LHCN-M2 (cell line): Measurements from ENCODE around the gene ASPG. TPM values are rescaled to one million over a fixed set of nuclear protein-coding genes. Genes with fewer than 3 reads are reported as not detected.
A peak's percentile ranks its signal among the peaks of the same experiment; 100 is the strongest.

Source experiments
- DNase-seq: peaks from one replicate; pipeline ENCODE4 v3.0.0-alpha.2; 2012; ENCODE audit warnings: low read depth
- polyA plus RNA-seq: library from polyadenylated mRNA; unstranded; fragments of >200 nt; gene quantifications from one replicate; pipeline ENCODE4 v1.2.1, GENCODE V29; 2012; ENCODE audit warnings: missing spikeins
- total RNA-seq: library from RNA; depleted of rRNA; stranded (reverse); fragments of >200 nt; gene quantifications from 2 replicates; pipeline ENCODE4 v1.2.3, GENCODE V29; 2014; rRNA removed

The ASPG gene
- total RNA-seq, result 0.19 and 0.34 TPM in 2 replicates
- polyA plus RNA-seq, result not detected

DNA sequence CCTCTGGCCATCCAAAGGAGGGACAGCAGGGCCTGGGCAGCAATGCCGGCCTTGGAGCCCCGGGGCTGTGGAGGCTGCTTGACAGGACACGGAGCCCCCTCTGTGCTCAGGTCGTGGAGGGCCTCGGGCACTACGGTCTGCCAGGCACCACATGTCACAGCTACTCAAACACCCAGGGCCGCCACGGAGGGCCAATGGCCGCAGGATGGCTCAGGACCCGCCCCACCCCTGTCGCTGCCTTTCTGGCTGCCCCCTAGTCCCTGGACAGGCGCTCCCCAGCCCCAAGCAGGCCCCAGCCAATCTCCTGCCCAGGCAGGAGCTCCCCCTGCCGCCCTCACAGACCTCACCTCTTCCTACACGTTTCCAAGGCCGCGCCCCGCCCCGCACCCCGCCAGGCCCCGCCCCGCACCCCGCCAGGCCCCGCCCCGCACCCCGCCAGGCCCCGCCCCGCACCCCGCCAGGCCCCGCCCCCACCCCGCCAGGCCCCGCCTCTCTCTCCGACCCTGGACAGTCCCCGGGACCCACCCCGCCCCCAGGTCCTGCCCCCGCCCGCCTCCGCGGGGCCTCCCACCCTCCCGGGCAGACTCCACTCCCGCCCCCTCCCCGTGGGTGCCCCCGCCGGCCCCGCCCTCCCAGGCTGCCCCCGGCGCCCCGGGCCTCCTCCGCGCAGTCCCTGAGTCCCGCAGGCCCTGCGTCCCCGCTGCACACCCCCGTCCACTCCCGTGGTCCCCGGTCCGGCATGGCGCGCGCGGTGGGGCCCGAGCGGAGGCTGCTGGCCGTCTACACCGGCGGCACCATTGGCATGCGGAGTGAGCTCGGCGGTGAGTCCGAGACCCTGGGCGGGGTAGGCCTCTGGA lies at the start of gene ASPG:
ASPG (plus strand) TSS at position 669 of the 857 bp plus-strand sequence; CDS start at position 740, 71 bp downstream.
- no peak for DNase-seq

DNA sequence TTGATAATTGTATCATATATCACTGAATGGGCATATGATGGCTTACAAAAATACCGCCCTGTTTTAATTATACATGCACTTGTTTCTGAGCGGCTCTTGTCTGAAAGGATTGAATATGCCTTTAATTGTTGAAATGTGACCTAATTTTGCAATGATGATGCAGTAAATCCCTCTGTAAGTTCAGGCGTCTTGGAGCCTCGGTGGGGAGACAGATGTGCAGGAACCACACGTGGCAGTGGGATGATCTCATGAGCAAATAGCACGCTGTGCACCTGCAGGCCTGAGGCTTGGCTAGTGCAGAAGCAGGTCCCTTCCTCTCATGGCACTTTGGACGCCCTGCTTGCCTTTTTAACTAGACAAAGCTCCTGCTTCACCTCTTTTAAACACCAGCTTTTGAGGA lies 49.3 kb upstream of the ASPG start:
- DNase-seq, result no peak

DNA sequence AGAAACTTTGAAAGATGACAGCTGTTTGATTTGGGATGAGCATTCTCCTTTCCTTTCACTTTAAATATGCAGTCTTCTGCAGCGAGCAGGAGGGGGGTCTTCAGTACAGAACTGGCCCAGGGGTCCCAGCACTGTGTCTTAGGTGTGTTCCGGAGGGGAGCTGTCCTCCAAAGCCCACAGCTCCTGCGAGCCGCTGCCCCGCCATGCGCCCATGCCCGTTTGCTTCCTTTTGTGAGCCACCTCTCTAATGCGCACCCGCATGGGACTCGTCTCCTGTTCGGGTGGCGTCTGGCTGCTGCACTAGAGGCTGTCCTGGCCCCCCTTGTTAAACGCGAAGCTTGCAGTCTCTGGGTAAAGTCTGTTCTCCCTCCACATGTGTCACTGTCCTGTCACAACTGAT lies 48.4 kb upstream of the ASPG start:
- no peak for DNase-seq

DNA sequence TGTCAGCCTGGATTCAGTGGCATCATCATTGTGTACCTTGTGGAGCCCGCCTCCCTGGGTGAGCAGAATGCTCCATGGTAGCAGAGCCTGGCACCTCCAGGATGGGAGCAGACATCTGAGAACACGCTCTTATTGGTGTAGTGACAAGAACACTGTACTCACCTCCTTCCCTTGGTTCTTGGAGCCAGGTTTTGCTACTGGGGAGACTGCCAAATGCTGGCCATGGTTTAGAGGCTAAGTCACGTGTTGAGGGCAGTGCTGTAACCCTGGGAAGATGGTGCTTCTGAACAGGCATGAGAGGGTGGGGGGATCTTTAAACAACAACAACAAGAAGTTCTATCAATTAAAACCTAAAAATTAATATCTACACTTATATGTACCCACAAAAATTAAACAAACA lies 47.6 kb upstream of the ASPG start:
- DNase-seq, result no peak

DNA sequence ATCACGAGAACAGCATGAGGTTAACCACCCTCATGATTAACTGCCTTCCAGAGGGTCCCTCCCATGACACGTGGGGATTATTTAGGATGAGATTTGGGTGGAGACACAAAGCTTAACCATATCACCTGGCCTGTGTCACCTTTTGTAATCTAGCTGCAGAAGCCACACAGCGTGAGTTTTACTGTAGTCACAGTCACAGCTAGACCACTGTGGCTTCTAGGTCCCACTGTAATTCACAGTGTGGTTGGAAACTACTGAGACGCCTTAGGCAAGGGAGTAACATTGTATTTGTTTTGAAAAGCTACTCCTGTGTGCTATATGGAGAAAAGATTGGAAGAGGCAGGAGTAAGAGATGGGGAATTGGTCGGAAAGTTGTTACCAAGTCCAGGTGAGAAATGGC lies 46.3 kb upstream of the ASPG start:
- DNase-seq, result no peak

DNA sequence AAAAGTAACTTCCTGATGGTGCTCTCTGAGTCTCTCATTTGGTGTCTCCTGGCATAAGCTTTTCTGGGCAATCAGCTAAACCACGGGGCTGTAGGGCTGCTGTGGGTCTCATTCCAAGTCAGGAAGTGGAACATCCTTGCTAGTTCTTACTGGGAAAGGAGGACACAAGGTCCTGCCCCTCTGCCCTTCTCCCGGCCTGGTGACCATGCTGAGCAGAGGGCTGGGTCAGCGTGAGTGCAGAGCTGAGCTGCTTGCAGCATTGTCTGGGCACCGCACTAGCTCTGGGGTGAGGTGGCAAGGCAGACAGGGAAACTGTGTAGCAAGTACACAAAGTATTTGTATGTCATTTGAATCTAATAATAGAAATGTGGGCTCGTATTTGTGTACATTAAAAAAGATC lies 45.0 kb upstream of the ASPG start:
- DNase-seq, result peak; percentile 37

DNA sequence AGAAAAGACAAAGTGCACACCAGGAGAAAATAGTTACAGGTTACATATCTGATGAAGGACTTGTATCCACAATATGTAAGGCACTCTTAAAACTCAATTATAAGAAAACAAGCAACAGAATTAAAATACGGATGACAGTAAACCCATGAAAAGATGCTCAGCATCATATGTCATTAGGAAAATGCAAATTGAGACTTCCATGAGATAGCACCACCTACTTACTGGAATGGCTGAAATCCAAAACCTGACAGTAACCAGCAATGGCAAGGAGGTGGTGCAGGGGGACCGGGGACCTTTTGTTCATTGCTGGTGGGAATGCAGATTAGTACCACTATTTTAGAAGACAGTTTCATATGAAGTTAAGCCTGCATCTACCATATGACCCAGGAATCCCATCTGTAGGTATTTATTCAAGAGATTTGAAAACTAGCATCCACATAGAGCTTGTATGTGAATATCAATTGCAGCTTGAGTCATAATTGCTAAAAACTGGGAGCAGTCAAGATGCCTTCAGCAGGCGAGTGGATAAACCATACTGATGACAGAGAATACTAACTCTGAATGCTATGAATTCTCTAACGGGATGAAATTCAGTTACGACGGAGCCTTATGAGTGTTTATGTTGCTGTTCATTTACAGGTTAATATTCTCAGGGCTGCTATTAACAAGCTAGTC lies 43.9 kb upstream of the ASPG start:
- DNase-seq, result no peak

DNA sequence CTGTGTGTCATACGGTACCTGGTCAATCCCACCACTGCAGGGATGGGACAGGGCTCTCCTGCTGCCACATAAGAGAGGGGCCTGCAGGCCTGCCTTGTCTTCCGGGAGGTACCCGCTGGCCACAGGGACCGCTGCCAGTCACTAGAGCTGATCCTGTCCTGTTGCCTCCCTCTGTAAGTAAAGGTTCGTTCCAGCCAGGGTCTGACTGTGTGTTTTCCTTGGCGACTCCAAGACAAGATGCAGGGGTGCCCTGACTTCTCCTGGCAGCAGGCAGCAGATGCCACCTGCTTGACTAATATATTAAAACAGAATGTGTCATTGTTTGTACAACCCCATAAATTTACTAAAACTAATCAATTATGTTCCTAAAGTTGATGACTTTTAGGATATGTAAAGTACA lies 41.5 kb upstream of the ASPG start:
- DNase-seq, result no peak

DNA sequence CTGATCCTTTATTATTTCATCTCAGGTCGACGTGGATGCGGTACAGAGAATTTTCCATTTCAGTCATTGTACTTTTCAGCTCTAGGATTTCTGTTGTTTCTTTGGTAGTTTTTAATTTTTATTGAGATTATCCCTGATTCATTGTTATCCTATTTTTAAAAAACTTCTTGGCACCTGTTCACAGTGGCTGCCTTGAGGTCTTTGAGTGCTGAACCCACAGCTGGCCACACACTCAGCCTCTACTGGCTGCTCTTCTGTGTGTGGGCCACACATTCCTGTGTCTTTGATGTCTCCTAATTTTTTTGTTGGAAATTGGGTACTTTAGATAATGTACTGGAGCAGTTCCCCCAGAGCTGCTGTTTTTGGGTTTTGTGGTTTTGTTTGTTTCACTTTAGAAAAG lies 37.7 kb upstream of the ASPG start:
- DNase-seq, result peak; percentile 71

DNA sequence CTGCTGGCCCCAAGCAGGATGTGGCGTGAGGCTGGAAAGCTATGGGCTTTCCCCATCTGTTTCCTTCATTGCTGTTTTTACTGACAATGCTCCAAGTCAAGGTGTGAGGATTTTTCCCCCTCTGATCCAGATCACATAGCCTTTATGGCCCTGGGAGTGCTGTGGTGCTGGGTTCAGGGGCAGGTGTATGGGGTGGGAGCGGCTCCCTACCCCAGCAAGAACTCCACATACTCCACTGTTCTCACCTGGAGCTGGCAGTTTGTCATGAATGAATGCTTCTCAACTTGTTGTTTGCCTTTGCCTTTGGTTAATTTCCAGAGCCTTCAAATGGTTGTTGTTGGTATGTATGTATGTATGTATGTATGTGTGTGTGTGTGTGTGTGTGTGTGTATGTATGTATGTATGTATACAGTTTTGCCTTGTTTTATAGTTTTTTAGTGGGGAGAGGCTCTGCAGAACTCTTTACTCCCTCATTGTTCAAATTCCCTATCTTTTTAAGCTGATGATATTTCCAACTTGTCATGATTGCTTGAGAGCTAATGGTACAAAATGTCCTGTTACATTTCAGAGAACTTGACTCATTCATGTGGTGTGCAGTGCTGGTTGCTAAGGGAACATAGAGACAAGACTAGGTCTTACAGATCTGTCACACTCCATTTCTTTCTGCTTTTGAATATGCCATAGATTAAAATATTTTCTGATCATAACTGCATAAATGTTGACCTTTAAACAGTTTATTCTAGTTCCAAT lies 36.6 kb upstream of the ASPG start:
- peak; percentile 97 for DNase-seq

DNA sequence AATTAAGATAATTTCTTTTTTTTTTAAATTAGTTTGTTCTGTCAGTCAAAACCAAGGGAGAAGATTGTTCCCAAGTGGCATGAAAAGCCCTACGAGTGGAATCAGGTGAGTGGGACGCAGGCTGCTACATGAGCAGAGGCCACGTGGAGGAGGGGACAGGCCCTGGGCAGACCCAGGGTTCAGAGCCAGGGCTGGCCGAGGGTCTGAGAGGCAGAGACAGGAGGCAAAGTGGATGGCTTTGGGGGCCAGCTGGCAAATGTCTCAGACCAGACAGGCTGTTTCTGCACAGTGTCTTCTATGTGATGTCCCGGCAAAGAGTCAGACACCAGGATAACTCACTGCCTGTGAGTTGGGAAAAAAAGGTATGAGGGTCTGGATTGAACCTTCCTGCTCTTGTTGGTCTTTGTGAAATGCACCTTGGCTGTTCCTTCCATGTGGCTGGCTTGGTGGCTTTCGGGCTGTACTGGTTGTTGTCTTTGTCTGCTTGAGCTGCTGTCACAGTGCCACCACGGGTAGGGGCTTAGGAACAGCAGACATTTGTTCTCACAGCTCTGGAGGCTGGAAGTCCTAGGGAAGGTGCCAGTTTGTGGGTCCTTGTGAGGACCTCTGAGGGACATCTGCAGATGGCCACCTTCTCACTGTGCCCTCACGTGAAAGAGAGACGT lies 35.8 kb upstream of the ASPG start:
- peak; percentile 22 for DNase-seq

DNA sequence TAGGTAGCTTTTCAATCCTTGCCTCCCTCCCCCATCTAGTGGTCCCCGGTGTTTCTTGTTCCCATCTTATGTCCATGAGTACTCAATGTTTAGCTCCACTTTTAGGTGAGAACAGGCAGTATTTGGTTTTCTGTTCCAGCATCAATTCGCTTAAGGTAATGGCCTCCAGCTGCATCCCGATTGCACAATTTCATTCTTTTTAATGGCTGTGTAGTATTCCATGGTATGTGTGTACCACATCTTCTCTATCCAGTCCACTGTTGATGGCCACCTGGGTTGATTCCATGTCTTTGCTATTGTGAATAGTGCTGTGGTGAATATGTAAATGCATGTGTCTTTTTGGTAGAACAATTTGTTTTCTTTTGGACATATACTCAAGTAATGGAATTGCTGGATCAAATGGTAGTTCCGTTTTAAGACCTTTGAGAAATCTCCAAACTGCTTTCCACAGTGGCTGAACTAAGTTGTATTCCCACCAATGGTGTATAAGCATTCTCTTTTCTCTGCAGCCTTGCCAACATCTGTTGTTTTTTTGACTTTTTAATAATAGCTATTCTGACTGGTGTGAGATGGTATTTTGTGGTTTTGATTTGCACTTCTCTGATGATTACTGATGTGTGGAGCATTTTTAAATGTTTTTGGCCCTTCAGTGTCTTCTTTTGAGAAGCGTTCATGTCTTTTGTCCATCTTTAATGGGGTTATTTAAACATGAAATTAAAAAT lies 34.2 kb upstream of the ASPG start:
- DNase-seq, result peak; percentile 81

DNA sequence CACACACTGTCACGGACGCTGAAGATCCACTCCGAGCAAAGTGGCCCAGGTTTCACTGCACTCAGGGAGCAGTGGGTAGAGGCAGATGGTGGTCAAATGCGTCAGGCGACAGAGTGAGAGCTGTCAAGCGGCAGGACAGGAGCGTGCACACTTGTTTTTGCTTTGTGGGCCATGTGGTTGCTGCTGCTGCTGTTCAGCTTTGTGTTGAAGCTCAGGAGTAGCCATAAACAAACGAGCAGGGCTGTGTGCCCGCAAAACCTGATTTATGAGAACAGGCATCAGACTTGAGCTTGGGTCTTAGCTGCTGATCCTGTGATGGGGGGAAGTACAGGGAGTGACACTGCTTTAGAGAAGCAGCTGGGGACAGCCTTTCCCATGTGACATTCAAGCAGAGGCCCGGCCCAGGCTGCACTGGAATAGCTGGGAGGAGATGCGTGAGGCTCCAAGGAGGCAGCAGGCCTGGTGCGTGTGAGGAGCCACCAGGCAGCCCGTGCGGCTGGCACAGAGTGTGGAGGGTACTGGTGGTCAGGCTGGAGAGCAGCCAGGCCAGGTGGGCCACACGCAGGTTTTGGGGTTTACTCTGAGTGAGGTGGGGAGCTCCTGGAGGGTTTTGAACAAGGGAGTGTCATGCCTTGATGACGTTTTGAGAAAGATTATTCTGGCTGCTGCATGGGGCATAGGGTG lies 31.1 kb upstream of the ASPG start:
- no peak for DNase-seq

DNA sequence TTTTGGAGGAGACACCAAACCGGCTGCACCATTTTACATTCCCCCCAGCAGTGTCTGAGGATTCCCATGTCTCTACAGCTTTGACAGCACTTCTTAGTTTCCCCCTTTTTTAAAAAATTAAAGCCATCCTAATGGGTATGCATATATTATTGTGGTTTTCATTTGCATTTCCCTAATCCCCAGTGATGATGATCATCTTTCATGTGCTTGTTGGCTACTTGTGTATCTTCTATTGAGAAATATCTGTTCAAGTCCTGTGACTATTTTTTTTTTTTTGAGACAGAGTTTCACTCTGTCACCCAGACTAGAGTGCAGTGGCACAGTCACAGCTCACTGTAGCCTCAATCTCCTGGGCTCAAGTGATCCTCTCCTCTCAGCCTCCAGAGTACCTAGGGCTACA lies 23.2 kb upstream of the ASPG start:
- DNase-seq, result no peak

DNA sequence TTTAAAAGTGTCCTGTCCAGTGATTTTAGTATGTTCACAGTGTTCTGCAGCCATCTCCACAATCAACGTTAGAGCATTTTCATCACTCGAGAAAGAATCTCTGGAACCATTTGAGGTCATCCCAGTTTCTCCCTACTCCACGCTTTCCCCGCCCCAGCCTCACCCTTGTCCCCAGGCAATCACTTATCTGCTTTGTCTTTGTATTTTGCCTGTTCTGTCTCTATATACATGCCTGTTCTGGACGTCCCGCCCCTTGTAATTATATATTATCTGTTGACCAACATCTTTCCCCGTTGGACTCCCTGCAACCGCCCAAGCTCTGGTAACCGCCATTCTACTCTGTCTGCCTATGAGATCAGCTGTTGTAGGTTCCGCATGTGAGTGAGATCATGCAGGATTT lies 21.5 kb upstream of the ASPG start:
- DNase-seq, result no peak

DNA sequence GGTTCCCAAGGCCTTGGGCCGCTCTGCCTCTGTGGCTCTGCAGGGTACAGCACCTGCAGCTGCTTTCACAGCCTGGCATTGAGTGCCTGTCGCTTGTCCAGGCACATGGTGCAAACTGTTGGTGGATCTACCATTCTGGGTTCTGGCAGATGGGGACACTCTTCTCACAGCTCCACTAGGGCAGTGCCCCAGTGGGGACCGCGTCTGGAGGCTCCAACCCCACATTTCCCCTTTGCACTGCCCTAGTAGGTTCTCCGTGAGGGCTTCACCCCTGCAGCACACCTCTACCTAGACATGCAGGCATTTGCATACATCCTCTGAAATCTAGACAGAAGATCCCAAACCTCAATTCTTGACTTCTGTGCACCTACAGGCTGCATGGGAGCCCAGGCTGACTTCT lies 19.2 kb upstream of the ASPG start:
- DNase-seq, result no peak

DNA sequence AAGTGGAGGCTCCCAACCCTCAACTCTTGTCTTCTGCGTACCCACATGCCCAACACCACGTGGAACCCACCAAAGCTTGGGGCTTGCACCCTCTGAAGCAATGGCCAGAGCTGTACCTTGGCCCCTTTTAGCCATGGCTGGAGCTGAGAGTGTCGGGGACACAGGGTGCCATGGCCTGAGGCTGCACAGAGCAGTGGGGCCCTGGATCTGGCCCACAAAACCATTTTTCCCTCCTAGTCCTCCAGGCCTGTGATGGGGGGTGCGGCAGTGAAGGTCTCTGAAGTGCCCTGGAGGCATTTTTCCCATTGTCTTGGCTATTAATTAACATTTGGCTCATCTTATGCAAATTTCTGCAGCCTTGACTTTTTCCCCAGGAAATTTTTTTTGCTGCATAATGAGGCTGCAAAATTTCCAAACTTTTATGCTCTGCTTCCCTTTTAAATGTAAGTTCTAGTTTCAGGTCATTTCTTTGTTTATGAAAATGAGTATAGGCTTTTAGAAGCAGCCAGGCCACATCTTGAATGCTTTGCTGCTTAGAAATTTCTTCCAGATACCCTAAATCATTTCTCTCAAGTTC lies 18.7 kb upstream of the ASPG start:
- DNase-seq, result no peak

DNA sequence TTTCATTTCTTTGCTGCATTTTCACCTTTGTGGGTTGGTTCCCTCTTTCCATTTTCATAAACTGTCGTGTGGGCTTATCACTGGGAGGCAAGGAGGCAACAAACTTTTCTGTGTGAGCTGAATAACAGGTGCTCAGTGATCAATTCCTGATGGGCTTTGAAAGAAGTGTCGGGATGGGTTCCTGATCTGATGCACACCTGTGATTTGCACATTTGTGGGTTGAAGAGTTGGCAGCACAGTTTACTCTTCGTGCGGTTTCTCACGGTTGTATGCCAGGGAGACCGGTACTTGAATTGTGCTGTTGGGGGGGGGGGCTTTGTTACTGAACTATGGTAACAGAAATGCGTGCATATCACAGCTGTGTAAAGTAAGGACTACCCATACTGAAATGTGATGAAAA lies 16.0 kb upstream of the ASPG start:
- DNase-seq, result no peak

DNA sequence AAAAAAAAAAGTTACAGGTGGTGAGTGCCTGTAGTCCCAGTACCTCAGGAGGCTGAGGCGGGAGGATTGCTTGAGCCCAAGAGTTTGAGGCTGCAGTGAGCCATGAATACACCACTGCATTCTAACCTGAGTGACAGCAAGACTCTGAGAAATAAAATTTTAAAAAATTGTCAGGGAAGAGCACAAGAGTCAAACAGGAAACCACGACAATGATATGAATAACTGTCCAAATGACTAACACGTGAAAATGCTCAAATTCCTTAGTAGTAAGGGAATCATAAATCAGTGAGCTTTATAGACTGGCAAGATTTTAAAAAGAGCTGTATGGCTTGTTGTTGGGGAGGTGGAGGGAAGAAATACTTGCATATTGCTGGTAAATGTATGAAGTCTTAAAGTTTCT lies 12.9 kb upstream of the ASPG start:
- peak; percentile 24 for DNase-seq

DNA sequence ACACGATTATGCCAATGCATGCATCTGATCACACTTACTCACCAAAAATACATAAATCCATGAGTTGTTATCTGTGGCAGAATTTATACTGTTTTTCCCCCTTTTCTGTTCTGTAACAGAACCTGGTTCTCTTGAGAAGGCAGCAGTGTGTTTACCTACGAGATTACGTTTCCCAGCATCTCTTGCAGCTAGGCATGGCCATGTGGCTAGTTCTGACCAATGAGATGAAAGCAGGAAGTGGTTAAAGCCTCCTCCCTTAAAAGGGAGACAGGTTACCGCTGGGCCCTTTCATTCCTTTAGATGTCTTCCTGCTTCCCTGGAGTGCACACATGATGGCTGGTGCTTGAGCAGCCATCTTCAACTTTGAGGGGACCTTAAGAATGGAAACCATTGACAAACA lies 11.7 kb upstream of the ASPG start:
- DNase-seq, result peak; percentile 13
